Psoas muscle (tissue), 8 donors: ENCODE measurements around the gene PCF11. TPM values are rescaled to one million over a fixed set of nuclear protein-coding genes. Genes with fewer than 3 reads are reported as not detected.
A peak's percentile ranks its signal among the peaks of the same experiment; 100 is the strongest.

ENCODE experiments used
- ATAC-seq, 4 donors: fragments of 200-7000 bp; cut with Tn5 transposase; one replicate each; pipeline ENCODE4 v1.9.1; 2020; ENCODE audit warnings: moderate library complexity in 3 of 4, mild to moderate bottlenecking in 2 of 4
- DNase-seq, 2 donors: peaks; one replicate each; pipeline ENCODE4 v3.0.0-alpha.2; 2020
- H3K27ac ChIP-seq: fragments of 200-600 bp; one replicate; pipeline ENCODE4 v1.8.0; 2022
- H3K27me3 ChIP-seq, 3 donors: fragments of 200-600 bp in 1 of 3; one replicate each; pipeline versions ENCODE4 v1.6.1 to v1.8.0; 2013 to 2022; ENCODE audit warnings: low read length in 2 of 3, mild to moderate bottlenecking in 2 of 3, moderate library complexity in 1 of 3; ENCODE audit not compliant: insufficient read depth in 3 of 3
- H3K36me3 ChIP-seq, 2 donors: fragments of 200-600 bp in 1 of 2; one replicate each; pipeline versions ENCODE4 v1.6.1 to v1.8.0; 2013 to 2022; ENCODE audit warnings: low read depth in 1 of 2, mild to moderate bottlenecking in 1 of 2, moderate library complexity in 1 of 2; ENCODE audit not compliant: insufficient read depth in 1 of 2
- H3K4me1 ChIP-seq: fragments of 200-600 bp; one replicate; pipeline ENCODE4 v1.8.0; 2022
- H3K4me3 ChIP-seq: fragments of 200-600 bp; one replicate; pipeline ENCODE4 v1.8.0; 2022; ENCODE audit warnings: mild to moderate bottlenecking
- H3K9me3 ChIP-seq: fragments of 200-600 bp; one replicate; pipeline ENCODE4 v1.8.0; 2022
- CTCF ChIP-seq: fragments of 200-600 bp; IDR thresholded peaks from one replicate; pipeline ENCODE4 v1.8.0; 2022; ENCODE audit warnings: antibody characterized with exemption
- WGBS, 3 donors: extraction: QIAGEN DNeasy Blood & Tissue Kit; methylation state at CpG; one replicate each; pipeline versions ENCODE4 v1.1.6 to v1.1.7; 2013; 5-methylcytosine and 5-hydroxymethylcytosine counted together
- intact Hi-C, 2 donors: fragments of 100-400 bp; cut with DNase I; formaldehyde crosslinking; loops; one replicate each; pipeline versions ENCODE4 v1.11.0 to v1.14.2; 2022
- polyA plus RNA-seq, 3 donors: library from polyadenylated mRNA; stranded (reverse); fragments of 200-250 nt; gene quantifications; one replicate each; pipeline ENCODE4 v1.2.3, GENCODE V29; 2013
- total RNA-seq, 4 donors: library from RNA; stranded (reverse); fragmentation: NEBNext Ultra II Directional in 2 of 4; extraction: Animal tissue kit (Norgen Biotek cat#: 25700) in 2 of 4; gene quantifications; one replicate each; pipeline versions ENCODE4 v1.2.1 to v1.2.4, GENCODE V29; 2021 to 2023
- donor health status: healthy with polysubstance abuse.
- donor health status: DM: no; HTN: no; CAD: no; lungs with moderate emphysema.
- donor health status: Bipolar disorder and iron deficiency.
- donor health status: healthy.
- donor health status: DM: yes; HTN: yes; CAD: no.
- donor health status: DM: no; HTN: no; CAD: no.
- donor health status: DM: no; HTN: no; CAD: no.
- donor health status: DM: yes; HTN: yes; CAD: no.

The PCF11 gene
- total and polyA plus RNA-seq, 7 donors = 19.2 to 57.4 (median 31.4) TPM

- WGBS, 3 donors = 11 to 14% (median 12%) methylated on average over 8 of the region's 8 CpGs
- no peaks in the 10 kb centered on the region for H3K9me3 ChIP-seq
- H3K4me1 ChIP-seq = peaks cover 22% of the 10 kb centered on the region
- no peak for ATAC-seq
- peak overlapping the region; percentile 88 for H3K27ac ChIP-seq
- H3K4me3 ChIP-seq = peak overlapping the region; percentile 86
- peaks cover 3 to 50% of the 10 kb centered on the region in 2 donors for H3K36me3 ChIP-seq
- DNase-seq = no peak
- no peak for TF ChIP-seq CTCF
- intact Hi-C loops = loop anchor here (5.0 kb wide), 3 partner anchors 35 to 290 kb away; partner anchors contain the start of genes PCF11 (in 2 of the 2), DDIAS (in 1 of the 2), PRCP (in 1 of the 2) and RAB30 (in 1 of the 2)
- no peaks in the 10 kb centered on the region for H3K27me3 ChIP-seq
Observed at GRCh38 chr11:83192606-83193245, 35.8 kb downstream of the PCF11 start.

- ATAC-seq = peak; percentile 96 to 98 (median 97)
- Histone ChIP-seq H3K4me1 (peaks cover 22% of the 10 kb centered on the region), H3K27me3 (no peaks in the 10 kb centered on the region), H3K27ac (peak within 1 kb of the TSS; percentile 88), H3K9me3 (no peaks in the 10 kb centered on the region), H3K36me3 (peaks cover 3 to 44% of the 10 kb centered on the region in 2 donors), H3K4me3 (peak within 1 kb of the TSS; percentile 86)
- WGBS, 3 donors = 0 to 1% (median 0%) methylated on average over 67 of the region's 67 CpGs
- TF ChIP-seq CTCF = no peak
- DNase-seq = peak; percentile 91 to 96
- intact Hi-C loops = loop anchor here (5.0 kb wide), 3 partner anchors 36 to 291 kb away; partner anchors contain the start of genes PCF11 (in 2 of the 2), DDIAS (in 1 of the 2), PRCP (in 1 of the 2) and RAB30 (in 1 of the 2)
Observed at GRCh38 chr11:83193315-83194280, 36.7 kb downstream of the PCF11 start, which contains the start of gene ANKRD42. ANKRD42 (plus strand) TSS chr11:83193712; CDS start chr11:83194671, 959 bp downstream.

- Histone ChIP-seq H3K9me3 (no peaks in the 10 kb centered on the region), H3K27me3 (no peaks in the 10 kb centered on the region), H3K4me3 (peak overlapping the region; percentile 86), H3K36me3 (peaks cover 3 to 44% of the 10 kb centered on the region in 2 donors), H3K4me1 (peaks cover 22% of the 10 kb centered on the region), H3K27ac (peak overlapping the region; percentile 88)
- peak; percentile 59 to 76 (median 62) for ATAC-seq
- 3 to 5% (median 3%) methylated on average over 35 of the region's 35 CpGs for WGBS, 3 donors
- TF ChIP-seq CTCF = no peak
- peak; percentile 85 to 88 for DNase-seq
- intact Hi-C loops = loop anchor here (5.0 kb wide), 3 partner anchors 37 to 292 kb away; partner anchors contain the start of genes PCF11 (in 2 of the 2), DDIAS (in 1 of the 2), PRCP (in 1 of the 2) and RAB30 (in 1 of the 2)
Observed at GRCh38 chr11:83194281-83195142, 37.6 kb downstream of the PCF11 start.

GRCh38 chr11:83195143-83195466, 38.2 kb downstream of the PCF11 start:
- peak overlapping the region; percentile 88 for H3K27ac ChIP-seq
- no peaks in the 10 kb centered on the region for H3K9me3 ChIP-seq
- intact Hi-C loops = no loop called here
- H3K27me3 ChIP-seq = no peaks in the 10 kb centered on the region
- no peak for ATAC-seq
- DNase-seq = no peak
- peaks cover 3 to 44% of the 10 kb centered on the region in 2 donors for H3K36me3 ChIP-seq
- peak overlapping the region; percentile 86 for H3K4me3 ChIP-seq
- H3K4me1 ChIP-seq = peaks cover 22% of the 10 kb centered on the region
- WGBS, 3 donors = 56 to 65% (median 59%) methylated on average over 4 of the region's 4 CpGs
- no peak for TF ChIP-seq CTCF
